Neural progenitor cell (in vitro differentiated cells): Measurements from ENCODE around the gene DOCK10.

Source experiments
- EZH2 ChIP-seq: fragments of 200-600 bp; sonication (generic); IDR thresholded peaks from 2 replicates; pipeline ENCODE4 v1.6.1; 2017; ENCODE audit warnings: antibody characterized with exemption, mild to moderate bottlenecking, moderate library complexity
- EZH2phosphoT487 ChIP-seq: fragments of 200-600 bp; sonication (generic); IDR thresholded peaks from 2 replicates; pipeline ENCODE4 v1.6.1; 2017; ENCODE audit warnings: antibody characterized with exemption
- TF ChIP-seq, protein P1 (sequence below): fragments of 200-600 bp; sonication (generic); IDR thresholded peaks from 2 replicates; pipeline ENCODE4 v1.5.1; 2017; ENCODE audit warnings: antibody characterized with exemption, mild to moderate bottlenecking

GRCh38 chr2:224956706-224957105, 85.6 kb downstream of the DOCK10 start:
- TF ChIP-seq, protein P1, sequence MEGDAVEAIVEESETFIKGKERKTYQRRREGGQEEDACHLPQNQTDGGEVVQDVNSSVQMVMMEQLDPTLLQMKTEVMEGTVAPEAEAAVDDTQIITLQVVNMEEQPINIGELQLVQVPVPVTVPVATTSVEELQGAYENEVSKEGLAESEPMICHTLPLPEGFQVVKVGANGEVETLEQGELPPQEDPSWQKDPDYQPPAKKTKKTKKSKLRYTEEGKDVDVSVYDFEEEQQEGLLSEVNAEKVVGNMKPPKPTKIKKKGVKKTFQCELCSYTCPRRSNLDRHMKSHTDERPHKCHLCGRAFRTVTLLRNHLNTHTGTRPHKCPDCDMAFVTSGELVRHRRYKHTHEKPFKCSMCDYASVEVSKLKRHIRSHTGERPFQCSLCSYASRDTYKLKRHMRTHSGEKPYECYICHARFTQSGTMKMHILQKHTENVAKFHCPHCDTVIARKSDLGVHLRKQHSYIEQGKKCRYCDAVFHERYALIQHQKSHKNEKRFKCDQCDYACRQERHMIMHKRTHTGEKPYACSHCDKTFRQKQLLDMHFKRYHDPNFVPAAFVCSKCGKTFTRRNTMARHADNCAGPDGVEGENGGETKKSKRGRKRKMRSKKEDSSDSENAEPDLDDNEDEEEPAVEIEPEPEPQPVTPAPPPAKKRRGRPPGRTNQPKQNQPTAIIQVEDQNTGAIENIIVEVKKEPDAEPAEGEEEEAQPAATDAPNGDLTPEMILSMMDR = no peak
- no peak for TF ChIP-seq EZH2
- no peak for TF ChIP-seq EZH2phosphoT487
